Head of caudate nucleus (tissue), 42 donors: ENCODE results near the gene LDB2.

ENCODE experiments used
- DNase-seq, 42 donors: peaks; one replicate each; pipeline versions ENCODE4 v3.0.0 to v3.0.0-alpha.2; 2020 to 2021; ENCODE audit warnings: mixed read lengths in 7 of 42
- intact Hi-C: fragments of 100-400 bp; cut with DNase I; formaldehyde crosslinking; loops from one replicate; pipeline ENCODE4 v1.15.0; 2022

LDB2 gene

GRCh38 chr4:16498978-16499377 is 399.5 kb downstream of the LDB2 start:
- intact Hi-C loops, result no loop called here

GRCh38 chr4:16496501-16496900 is 401.9 kb downstream of the LDB2 start:
- DNase-seq, result peak in 34 of 42 donors; percentile 21 to 82 (median 49)
- intact Hi-C loops, result no loop called here

More at GRCh38 chr4:16498978-16499377, 399.5 kb downstream of the LDB2 start:
- DNase-seq, result no peak

GRCh38 chr4:16492872-16493271 is 405.6 kb downstream of the LDB2 start:
- DNase-seq, result no peak
- intact Hi-C loops, result no loop called here

GRCh38 chr4:16489226-16489625 is 409.2 kb downstream of the LDB2 start:
- DNase-seq, result no peak
- intact Hi-C loops, result no loop called here

GRCh38 chr4:16488084-16488483 is 410.4 kb downstream of the LDB2 start:
- DNase-seq, result no peak
- intact Hi-C loops, result no loop called here

- DNase-seq, result peak in 1 of 42 donors; percentile 4
- intact Hi-C loops, result no loop called here
These were observed 413.7 kb downstream of the LDB2 start for GRCh38 chr4:16484711-16485110.

GRCh38 chr4:16483540-16483939 is 414.9 kb downstream of the LDB2 start:
- intact Hi-C loops, result no loop called here
- no peak for DNase-seq

- DNase-seq, result no peak
- intact Hi-C loops, result no loop called here
These were observed 418.4 kb downstream of the LDB2 start for GRCh38 chr4:16480011-16480410.

GRCh38 chr4:16472537-16472936 is 425.9 kb downstream of the LDB2 start:
- intact Hi-C loops, result no loop called here
- no peak for DNase-seq

- no peak for DNase-seq
- intact Hi-C loops, result no loop called here
These were observed 431.4 kb downstream of the LDB2 start for GRCh38 chr4:16467061-16467460.

- intact Hi-C loops, result no loop called here
- no peak for DNase-seq
These were observed 431.9 kb downstream of the LDB2 start for GRCh38 chr4:16466581-16466980.

GRCh38 chr4:16464651-16465050 is 433.8 kb downstream of the LDB2 start:
- DNase-seq, result no peak
- intact Hi-C loops, result no loop called here

- DNase-seq, result no peak
- intact Hi-C loops, result no loop called here
These were observed 435.8 kb downstream of the LDB2 start for GRCh38 chr4:16462656-16463055.

GRCh38 chr4:16461362-16461761 is 437.1 kb downstream of the LDB2 start:
- no peak for DNase-seq
- intact Hi-C loops, result no loop called here

- intact Hi-C loops, result no loop called here
- DNase-seq, result no peak
These were observed 440.5 kb downstream of the LDB2 start for GRCh38 chr4:16457944-16458343.
